IMR-90 (cell line): Measurements from ENCODE around the gene CD34. TPM values are rescaled to one million over a fixed set of nuclear protein-coding genes. Genes with fewer than 3 reads are reported as not detected.

Source experiments
- ATAC-seq: fragments of 200-7000 bp; cut with Tn5 transposase; 2 replicates; pipeline ENCODE4 v1.9.1; 2020; ENCODE audit warnings: low read depth, mild to moderate bottlenecking, moderate library complexity
- BruUV-seq: library from RNA; stranded (reverse); fragments of 400-500 nt; replicated peaks from 2 replicates; lab custom pipeline; 2021; lab: Mats Ljungman, UMichigan
- CTCF ChIA-PET: fragments of 300-600 bp; formaldehyde crosslinking; extraction: SDS; loops from one replicate; lab custom pipeline; 2021; ENCODE audit warnings: antibody characterized with exemption; lab: Yijun Ruan, JAX
- POLR2A ChIA-PET: fragments of 300-600 bp; sonication (Branson Sonifier 250); formaldehyde crosslinking; loops from one replicate; lab custom pipeline; 2022; ENCODE audit warnings: antibody characterized with exemption; ENCODE audit not compliant: unreplicated experiment; lab: Charles Lee
- DNase-seq: peaks from one replicate; pipeline ENCODE4 v3.0.0; 2013
- H2AFZ ChIP-seq: replicated peaks from 2 replicates; pipeline ENCODE3; 2013; ENCODE audit warnings: low read length, mild to moderate bottlenecking; ENCODE audit not compliant: poor library complexity
- H2AK5ac ChIP-seq: 2 replicates; pipeline ENCODE4 v1.6.1; 2013; ENCODE audit warnings: low read depth, low read length, inconsistent platforms
- H2AK9ac ChIP-seq: replicated peaks from 2 replicates; pipeline ENCODE3; 2013; ENCODE audit warnings: mild to moderate bottlenecking, low read depth, low read length, moderate library complexity; ENCODE audit not compliant: poor library complexity
- H2BK120ac ChIP-seq: 2 replicates; pipeline ENCODE4 v1.6.1; 2013; ENCODE audit warnings: low read depth, low read length, inconsistent platforms
- H2BK15ac ChIP-seq: 3 replicates; pipeline ENCODE4 v1.6.1; 2013; ENCODE audit warnings: low read depth, low read length, inconsistent platforms
- H2BK20ac ChIP-seq: 2 replicates; pipeline ENCODE4 v1.6.1; 2013; ENCODE audit warnings: low read depth, mild to moderate bottlenecking, inconsistent platforms, low read length, moderate library complexity
- H2BK5ac ChIP-seq: 2 replicates; pipeline ENCODE4 v1.6.1; 2013; ENCODE audit warnings: mild to moderate bottlenecking, low read depth, low read length, inconsistent platforms; ENCODE audit not compliant: poor library complexity, severe bottlenecking
- H3K14ac ChIP-seq: replicated peaks from 2 replicates; pipeline ENCODE4 v1.6.1; 2013; ENCODE audit warnings: low read depth, low read length, inconsistent platforms
- H3K18ac ChIP-seq: 2 replicates; pipeline ENCODE4 v1.6.1; 2013; ENCODE audit warnings: low read depth, low read length, control low read depth
- H3K23ac ChIP-seq: 2 replicates; pipeline ENCODE4 v1.6.1; 2013; ENCODE audit warnings: low read depth, low read length, inconsistent platforms
- H3K27ac ChIP-seq: 2 replicates; pipeline ENCODE4 v1.5.1; 2013; ENCODE audit warnings: mild to moderate bottlenecking, control low read depth, low read length; ENCODE audit not compliant: insufficient read depth
- H3K27me3 ChIP-seq: 2 replicates; pipeline ENCODE4 v1.6.1; 2013; ENCODE audit warnings: low read length; ENCODE audit not compliant: control insufficient read depth, insufficient read depth
- H3K36me3 ChIP-seq: 2 replicates; pipeline ENCODE4 v1.6.1; 2013; ENCODE audit warnings: low read length, mixed read lengths; ENCODE audit not compliant: control insufficient read depth, insufficient read depth
- H3K4ac ChIP-seq: 2 replicates; pipeline ENCODE4 v1.6.1; 2013; ENCODE audit warnings: low read depth, low read length, inconsistent platforms
- H3K4me1 ChIP-seq: 2 replicates; pipeline ENCODE4 v1.6.1; 2013; ENCODE audit warnings: low read length, mixed read lengths; ENCODE audit not compliant: control insufficient read depth, insufficient read depth
- H3K4me2 ChIP-seq: 2 replicates; pipeline ENCODE4 v1.6.1; 2013; ENCODE audit warnings: low read depth, mild to moderate bottlenecking, control low read depth, low read length, moderate library complexity
- H3K4me3 ChIP-seq: 2 replicates; pipeline ENCODE4 v1.5.1; 2013; ENCODE audit warnings: low read depth, mild to moderate bottlenecking, control low read depth, low read length, moderate library complexity; ENCODE audit not compliant: insufficient read depth
- H3K56ac ChIP-seq: 2 replicates; pipeline ENCODE4 v1.6.1; 2013; ENCODE audit warnings: low read length, inconsistent platforms; ENCODE audit not compliant: insufficient read depth; ENCODE audit errors: extremely low read depth
- H3K79me1 ChIP-seq, 2 experiments: 2 replicates each; pipeline ENCODE4 v1.6.1; 2013; ENCODE audit warnings: low read length in 2 of 2, inconsistent platforms in 1 of 2, low read depth in 1 of 2
- H3K9ac ChIP-seq: 2 replicates; pipeline ENCODE4 v1.6.1; 2013; ENCODE audit warnings: low read depth, low read length, control low read depth
- H3K9me1 ChIP-seq: 2 replicates; pipeline ENCODE4 v1.6.1; 2013; ENCODE audit warnings: low read length, inconsistent platforms; ENCODE audit not compliant: insufficient read depth
- H3K9me3 ChIP-seq: 2 replicates; pipeline ENCODE4 v1.6.1; 2013; ENCODE audit warnings: low read length; ENCODE audit not compliant: control insufficient read depth, insufficient read depth
- H4K20me1 ChIP-seq: 2 replicates; pipeline ENCODE4 v1.6.1; 2013; ENCODE audit warnings: low read length, inconsistent platforms; ENCODE audit not compliant: insufficient read depth
- H4K5ac ChIP-seq: 2 replicates; pipeline ENCODE4 v1.6.1; 2013; ENCODE audit warnings: mild to moderate bottlenecking, low read depth, low read length, control low read depth
- H4K8ac ChIP-seq, 2 experiments: 2 replicates each; pipeline ENCODE4 v1.6.1; 2013; ENCODE audit warnings: low read depth in 2 of 2, low read length in 2 of 2, control low read depth in 1 of 2, inconsistent platforms in 1 of 2
- H4K91ac ChIP-seq: 2 replicates; pipeline ENCODE4 v1.6.1; 2013; ENCODE audit warnings: low read depth, low read length, inconsistent platforms; ENCODE audit not compliant: insufficient read depth
- CEBPB ChIP-seq: IDR thresholded peaks from 2 replicates; pipeline ENCODE4 v1.6.1; 2012; ENCODE audit warnings: low read depth, low read length, improper control_type of control experiment
- CHD1 ChIP-seq: IDR thresholded peaks from 2 replicates; pipeline ENCODE4 v1.6.1; 2012; ENCODE audit warnings: low read depth, low read length, improper control_type of control experiment
- FOS ChIP-seq: fragments of 150-350 bp; IDR thresholded peaks from 2 replicates; pipeline ENCODE4 v1.6.1; 2016; ENCODE audit warnings: low read depth, low read length
- MAFK ChIP-seq: IDR thresholded peaks from 2 replicates; pipeline ENCODE4 v1.6.1; 2012; ENCODE audit warnings: low read depth, low read length, improper control_type of control experiment
- MAZ ChIP-seq: IDR thresholded peaks from 2 replicates; pipeline ENCODE4 v1.6.1; 2012; ENCODE audit warnings: low read depth, mild to moderate bottlenecking, low read length, improper control_type of control experiment, moderate library complexity, borderline replicate concordance
- MXI1 ChIP-seq: IDR thresholded peaks from 2 replicates; pipeline ENCODE4 v1.6.1; 2012; ENCODE audit warnings: low read depth, mild to moderate bottlenecking, low read length, moderate library complexity, borderline replicate concordance
- NFE2L2 ChIP-seq: fragments of 150-350 bp; IDR thresholded peaks from 2 replicates; pipeline ENCODE4 v1.6.1; 2016; ENCODE audit warnings: low read depth, mild to moderate bottlenecking, low read length
- POLR2A ChIP-seq: IDR thresholded peaks from 2 replicates; pipeline ENCODE4 v1.6.1; 2012; ENCODE audit warnings: mild to moderate bottlenecking, low read depth, low read length
- RAD21 ChIP-seq: IDR thresholded peaks from 2 replicates; pipeline ENCODE4 v1.6.1; 2012; ENCODE audit warnings: low read length, improper control_type of control experiment
- RCOR1 ChIP-seq: IDR thresholded peaks from 2 replicates; pipeline ENCODE4 v1.6.1; 2012; ENCODE audit warnings: mild to moderate bottlenecking, low read length, improper control_type of control experiment; ENCODE audit not compliant: insufficient replicate concordance
- RFX5 ChIP-seq: IDR thresholded peaks from 2 replicates; pipeline ENCODE4 v1.8.0; 2012; ENCODE audit warnings: low read depth, mild to moderate bottlenecking, low read length, moderate library complexity
- WGBS, 2 experiments: methylation state at CpG; one replicate each; pipeline versions ENCODE4 v1.1.5 to v1.1.7; 2013; ENCODE audit warnings: missing lambda C conversion rate in 2 of 2; ENCODE audit not compliant: insufficient read length in 1 of 2; ENCODE audit errors: extremely low coverage in 2 of 2; 5-methylcytosine and 5-hydroxymethylcytosine counted together
- dilution Hi-C: fragments of 300-500 bp; cut with HindIII; formaldehyde crosslinking; loops from one replicate; pipeline ENCODE4 v1.14.3; 2018; ENCODE audit warnings: low sequenced_read_pairs; ENCODE audit not compliant: unreplicated experiment
- in situ Hi-C: fragments of 300-500 bp; cut with MboI; formaldehyde crosslinking; loops from 3 replicates; pipeline ENCODE4 v1.14.3; 2019; ENCODE audit warnings: low sequenced_read_pairs, inconsistent platforms, mixed read lengths
- intact Hi-C: fragments of 100-400 bp; cut with micrococcal nuclease; formaldehyde crosslinking; loops from 2 replicates; pipeline ENCODE4 v1.10.0; 2022
- polyA plus RNA-seq, 3 experiments: library from polyadenylated mRNA; depleted of rRNA; stranded (reverse); fragments of >200 nt; gene quantifications; 2 replicates each; pipeline ENCODE4 v1.2.3, GENCODE V29; 2012; ENCODE audit warnings: low replicate concordance in 1 of 3
- total RNA-seq: library from RNA; depleted of rRNA; stranded (reverse); fragments of >200 nt; gene quantifications from 2 replicates; pipeline ENCODE4 v1.2.3, GENCODE V29; 2012
- TF ChIP-seq, protein P1 (sequence below): fragments of 150-350 bp; IDR thresholded peaks from 2 replicates; pipeline ENCODE4 v1.6.1; 2016; ENCODE audit warnings: low read depth, mild to moderate bottlenecking, low read length, moderate library complexity, borderline replicate concordance
- TF ChIP-seq, protein P2 (sequence below): conservative IDR thresholded peaks from 2 replicates; pipeline ENCODE4 v1.5.1; 2012; ENCODE audit warnings: mild to moderate bottlenecking, low read depth, low read length, improper control_type of control experiment

The CD34 gene
- total and polyA plus RNA-seq, 2 of the 4 experiments (the other 2 are of a cell fraction) = 0.14 TPM; not detected in 1

- no peak overlapping the region for H4K8ac ChIP-seq
- H4K20me1 ChIP-seq = no peaks in the 10 kb centered on the region
- 0 out of 2 replicates have a peak, but pooled peaks cover 6% of the 10 kb centered on the region for H3K9me1 ChIP-seq
- CTCF ChIA-PET = interaction anchor here (0.8 to 4.3 kb wide), 6 partner anchors 13 to 45 kb away, joined by 4 to 30 read pairs (median 6); no protein-coding TSS in a partner anchor
- no peaks in the 10 kb centered on the region for H3K9me3 ChIP-seq
- H3K79me1 ChIP-seq = peaks cover 4 to 9% of the 10 kb centered on the region in 2 experiments; a peak in 2 of 4 replicates
- H3K14ac ChIP-seq = no peak overlapping the region
- no peaks in the 10 kb centered on the region for H3K27me3 ChIP-seq
- H3K27ac ChIP-seq = no peak overlapping the region
- no peak overlapping the region for H2BK5ac ChIP-seq
- peaks cover 14% of the 10 kb centered on the region for H3K4me1 ChIP-seq
- no peak overlapping the region for H3K4ac ChIP-seq
- H3K4me3 ChIP-seq = peak overlapping the region; percentile 59
- ATAC-seq = no peak
- H3K36me3 ChIP-seq = no peaks in the 10 kb centered on the region
- no peak overlapping the region for H3K18ac ChIP-seq
- H2BK20ac ChIP-seq = no peak overlapping the region
- H3K9ac ChIP-seq = no peak overlapping the region
- H3K23ac ChIP-seq = no peak overlapping the region
- no peak overlapping the region for H4K5ac ChIP-seq
- BruUV-seq = no TSS peak
- POLR2A ChIA-PET = no interaction called here
- DNase-seq = no peak
- H2BK120ac ChIP-seq = no peak overlapping the region
- TF ChIP-seq MAFK (no peak), NFE2L2 (no peak), MXI1 (no peak), RFX5 (no peak), CHD1 (no peak), CEBPB (no peak), MAZ (no peak), RCOR1 (no peak), RAD21 (no peak), FOS (no peak), POLR2A (no peak)
- TF ChIP-seq, protein P1, sequence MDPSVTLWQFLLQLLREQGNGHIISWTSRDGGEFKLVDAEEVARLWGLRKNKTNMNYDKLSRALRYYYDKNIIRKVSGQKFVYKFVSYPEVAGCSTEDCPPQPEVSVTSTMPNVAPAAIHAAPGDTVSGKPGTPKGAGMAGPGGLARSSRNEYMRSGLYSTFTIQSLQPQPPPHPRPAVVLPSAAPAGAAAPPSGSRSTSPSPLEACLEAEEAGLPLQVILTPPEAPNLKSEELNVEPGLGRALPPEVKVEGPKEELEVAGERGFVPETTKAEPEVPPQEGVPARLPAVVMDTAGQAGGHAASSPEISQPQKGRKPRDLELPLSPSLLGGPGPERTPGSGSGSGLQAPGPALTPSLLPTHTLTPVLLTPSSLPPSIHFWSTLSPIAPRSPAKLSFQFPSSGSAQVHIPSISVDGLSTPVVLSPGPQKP = no peak
- TF ChIP-seq, protein P2, sequence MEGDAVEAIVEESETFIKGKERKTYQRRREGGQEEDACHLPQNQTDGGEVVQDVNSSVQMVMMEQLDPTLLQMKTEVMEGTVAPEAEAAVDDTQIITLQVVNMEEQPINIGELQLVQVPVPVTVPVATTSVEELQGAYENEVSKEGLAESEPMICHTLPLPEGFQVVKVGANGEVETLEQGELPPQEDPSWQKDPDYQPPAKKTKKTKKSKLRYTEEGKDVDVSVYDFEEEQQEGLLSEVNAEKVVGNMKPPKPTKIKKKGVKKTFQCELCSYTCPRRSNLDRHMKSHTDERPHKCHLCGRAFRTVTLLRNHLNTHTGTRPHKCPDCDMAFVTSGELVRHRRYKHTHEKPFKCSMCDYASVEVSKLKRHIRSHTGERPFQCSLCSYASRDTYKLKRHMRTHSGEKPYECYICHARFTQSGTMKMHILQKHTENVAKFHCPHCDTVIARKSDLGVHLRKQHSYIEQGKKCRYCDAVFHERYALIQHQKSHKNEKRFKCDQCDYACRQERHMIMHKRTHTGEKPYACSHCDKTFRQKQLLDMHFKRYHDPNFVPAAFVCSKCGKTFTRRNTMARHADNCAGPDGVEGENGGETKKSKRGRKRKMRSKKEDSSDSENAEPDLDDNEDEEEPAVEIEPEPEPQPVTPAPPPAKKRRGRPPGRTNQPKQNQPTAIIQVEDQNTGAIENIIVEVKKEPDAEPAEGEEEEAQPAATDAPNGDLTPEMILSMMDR = no peak
- 97% methylated on average over 6 of the region's 19 CpGs; no CpG with 5 or more reads in 1 of the 2 experiments for WGBS, 2 experiments
- dilution Hi-C loops (no loop called here), intact Hi-C loops (no loop called here), in situ Hi-C loops (loop anchor here (5.0 kb wide), 1 partner anchor 40 kb away; no protein-coding TSS in a partner anchor)
- H2AK9ac ChIP-seq = peak overlapping the region; percentile 19
- H2BK15ac ChIP-seq = no peak overlapping the region
- H3K56ac ChIP-seq = no peak overlapping the region
- H3K4me2 ChIP-seq = peak overlapping the region; percentile 72
- H2AK5ac ChIP-seq = peak overlapping the region; percentile 25; the same call in 1 of the 2 replicates
- H2AFZ ChIP-seq = peak overlapping the region; percentile 91
- H4K91ac ChIP-seq = no peak overlapping the region
These were observed 43.5 kb downstream of the CD34 start for GRCh38 chr1:207867136-207868109.
